Measurements from ENCODE around the gene ADAMTS12. TPM values are rescaled to one million over a fixed set of nuclear protein-coding genes. Genes with fewer than 3 reads are reported as not detected.

ADAMTS12 gene
- total RNA-seq, 3 donors from 2014 or later: 0.69 to 2.9 (median 0.72) TPM

DNA sequence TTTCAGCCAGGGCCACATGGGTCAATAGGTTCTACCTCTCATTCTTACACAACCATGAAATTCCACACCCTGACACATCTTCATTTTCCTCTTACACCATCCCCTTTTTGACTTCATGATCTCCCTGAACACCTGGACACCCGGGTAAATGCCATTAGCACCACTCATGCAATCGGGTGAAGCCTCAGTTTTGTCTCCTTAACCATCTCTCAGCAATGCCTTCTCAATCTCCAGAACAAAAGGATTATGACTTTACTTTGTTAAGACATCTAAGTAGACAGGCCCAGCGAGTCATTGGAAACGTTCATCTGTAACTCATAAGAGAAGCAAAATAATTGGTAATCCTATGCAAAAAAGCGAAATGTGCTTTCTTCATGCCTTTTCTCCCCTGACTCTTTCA is 49.9 kb downstream of the ADAMTS12 start:
- Histone ChIP-seq H3K36me3 (ENCODE audit: low read depth) (no peaks in the 10 kb centered on the region), H3K9me3 (no peaks in the 10 kb centered on the region), H3K4me1 (ENCODE audit: low read depth) (no peaks in the 10 kb centered on the region), H3K4me3 (no peak overlapping the region)
- no peak for ATAC-seq
- no peak for DNase-seq
- intact Hi-C loops (cut with DNase I, micrococcal nuclease): no loop called here
- TF ChIP-seq, protein P1, sequence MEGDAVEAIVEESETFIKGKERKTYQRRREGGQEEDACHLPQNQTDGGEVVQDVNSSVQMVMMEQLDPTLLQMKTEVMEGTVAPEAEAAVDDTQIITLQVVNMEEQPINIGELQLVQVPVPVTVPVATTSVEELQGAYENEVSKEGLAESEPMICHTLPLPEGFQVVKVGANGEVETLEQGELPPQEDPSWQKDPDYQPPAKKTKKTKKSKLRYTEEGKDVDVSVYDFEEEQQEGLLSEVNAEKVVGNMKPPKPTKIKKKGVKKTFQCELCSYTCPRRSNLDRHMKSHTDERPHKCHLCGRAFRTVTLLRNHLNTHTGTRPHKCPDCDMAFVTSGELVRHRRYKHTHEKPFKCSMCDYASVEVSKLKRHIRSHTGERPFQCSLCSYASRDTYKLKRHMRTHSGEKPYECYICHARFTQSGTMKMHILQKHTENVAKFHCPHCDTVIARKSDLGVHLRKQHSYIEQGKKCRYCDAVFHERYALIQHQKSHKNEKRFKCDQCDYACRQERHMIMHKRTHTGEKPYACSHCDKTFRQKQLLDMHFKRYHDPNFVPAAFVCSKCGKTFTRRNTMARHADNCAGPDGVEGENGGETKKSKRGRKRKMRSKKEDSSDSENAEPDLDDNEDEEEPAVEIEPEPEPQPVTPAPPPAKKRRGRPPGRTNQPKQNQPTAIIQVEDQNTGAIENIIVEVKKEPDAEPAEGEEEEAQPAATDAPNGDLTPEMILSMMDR (IDR thresholded peaks at IDR 0.05): no peak

DNA sequence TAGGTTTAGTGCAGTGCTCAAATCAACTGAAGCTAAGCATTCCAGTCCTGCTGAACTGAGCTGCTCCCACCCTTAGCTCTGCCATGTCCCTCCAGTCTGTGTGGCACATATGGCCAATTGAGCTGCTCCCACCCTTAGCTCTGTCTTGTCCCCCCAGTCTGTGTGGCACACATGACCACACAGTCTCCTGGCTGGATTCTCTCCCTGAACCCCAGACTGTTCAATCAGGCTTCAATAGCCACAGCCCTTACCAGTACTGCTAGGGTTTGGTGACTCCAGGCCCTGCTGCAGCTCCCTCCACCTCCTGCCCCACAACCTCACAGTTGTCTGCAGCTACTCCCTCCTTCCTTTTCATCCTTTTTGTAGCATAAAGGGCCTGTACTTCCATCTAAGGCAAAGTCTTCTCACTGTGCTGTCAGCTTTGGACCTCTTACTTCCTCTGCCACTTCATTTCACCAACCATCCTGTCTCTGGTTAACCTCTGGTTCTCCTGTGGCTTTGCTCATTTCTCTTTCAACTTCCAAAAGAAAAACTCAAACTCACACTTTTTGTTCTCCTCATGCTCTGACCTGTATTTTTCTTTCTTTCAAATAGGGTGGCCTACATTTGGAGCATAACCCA is 50.8 kb downstream of the ADAMTS12 start:
- intact Hi-C loops (cut with DNase I, micrococcal nuclease): no loop called here
- Histone ChIP-seq H3K4me1 (ENCODE audit: low read depth) (no peaks in the 10 kb centered on the region), H3K9me3 (no peaks in the 10 kb centered on the region), H3K4me3 (no peak overlapping the region), H3K36me3 (ENCODE audit: low read depth) (no peaks in the 10 kb centered on the region)
- TF ChIP-seq, protein P1 (IDR thresholded peaks at IDR 0.05): no peak
- ATAC-seq: no peak
- DNase-seq: no peak

DNA sequence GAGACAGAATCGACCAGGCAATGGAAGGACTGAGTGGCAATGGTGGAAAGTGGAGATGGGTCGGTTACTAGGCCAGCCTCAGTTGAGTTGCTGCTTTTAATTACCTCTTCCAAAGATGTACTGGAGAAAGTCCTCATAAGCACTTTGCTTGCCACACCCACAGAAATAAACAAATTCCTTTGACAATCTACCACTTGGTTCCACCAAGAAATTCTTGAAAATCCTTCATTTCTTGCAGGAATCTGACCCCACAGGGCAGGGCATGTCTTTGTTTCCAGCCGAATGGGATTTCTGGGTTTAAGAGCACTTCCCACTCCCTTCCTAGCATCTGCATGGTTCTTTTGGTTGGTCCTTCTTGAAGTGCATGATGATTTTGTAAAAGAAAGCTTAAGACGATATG is 54.5 kb downstream of the ADAMTS12 start:
- Histone ChIP-seq H3K36me3 (ENCODE audit: low read depth) (no peaks in the 10 kb centered on the region), H3K4me1 (ENCODE audit: low read depth) (no peaks in the 10 kb centered on the region), H3K4me3 (no peak overlapping the region), H3K9me3 (no peaks in the 10 kb centered on the region)
- DNase-seq: no peak
- intact Hi-C loops (cut with DNase I, micrococcal nuclease): no loop called here
- TF ChIP-seq, protein P1 (IDR thresholded peaks at IDR 0.05): no peak
- no peak for ATAC-seq

DNA sequence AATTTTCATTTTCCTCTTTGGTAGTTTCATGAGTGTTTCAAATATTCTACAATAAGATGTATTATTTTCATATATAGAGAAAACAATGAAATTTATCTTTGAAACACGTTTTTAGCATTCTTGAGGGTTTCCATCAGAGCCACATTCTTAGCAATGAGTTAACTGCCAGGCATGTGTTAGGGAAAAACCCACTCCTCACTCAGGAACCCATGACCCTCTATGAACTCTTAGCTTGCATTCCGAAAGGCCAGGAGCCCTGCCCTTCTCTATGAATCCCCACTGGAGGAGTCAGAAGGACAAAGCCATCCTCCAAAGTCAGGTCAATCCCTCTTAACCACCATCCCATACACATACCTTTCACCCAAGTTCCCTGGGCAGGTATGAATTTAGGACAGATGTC is 57.5 kb downstream of the ADAMTS12 start:
- intact Hi-C loops (cut with DNase I, micrococcal nuclease): no loop called here
- no peak for ATAC-seq

DNA sequence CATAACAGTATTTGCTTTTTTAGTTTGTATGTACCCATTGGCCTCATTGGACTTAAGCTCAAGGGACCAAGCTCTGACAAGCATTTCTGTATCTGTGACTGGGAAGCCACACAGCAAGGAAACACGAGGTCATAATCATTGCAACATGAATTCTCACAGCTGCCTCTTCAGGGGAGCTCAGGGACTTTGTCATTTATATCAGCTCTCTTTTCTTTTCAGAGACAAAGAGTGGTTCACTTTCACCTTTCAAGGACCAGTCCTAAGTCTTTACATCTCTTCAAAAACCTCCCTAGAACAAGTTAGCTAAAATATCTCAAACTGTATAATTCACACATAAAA is 58.6 kb downstream of the ADAMTS12 start:
- ATAC-seq (no peak), DNase-seq (no peak)
- intact Hi-C loops (cut with DNase I, micrococcal nuclease): no loop called here
- Histone ChIP-seq H3K36me3 (ENCODE audit: low read depth) (no peaks in the 10 kb centered on the region), H3K4me3 (no peak overlapping the region), H3K9me3 (no peaks in the 10 kb centered on the region), H3K4me1 (ENCODE audit: low read depth) (no peaks in the 10 kb centered on the region)
- TF ChIP-seq, protein P1 (IDR thresholded peaks at IDR 0.05): no peak

More for the DNA sequence above, 57.5 kb downstream of the ADAMTS12 start:
- no peak for DNase-seq
- Histone ChIP-seq H3K9me3 (no peaks in the 10 kb centered on the region), H3K36me3 (ENCODE audit: low read depth) (no peaks in the 10 kb centered on the region), H3K4me1 (ENCODE audit: low read depth) (no peaks in the 10 kb centered on the region), H3K4me3 (no peak overlapping the region)
- TF ChIP-seq, protein P1 (IDR thresholded peaks at IDR 0.05): no peak
